SK-N-SH treated with all-trans-retinoic acid at 6 μM for 48 hours (cell line): ENCODE data around the gene FETUB.

ENCODE experiments used
- BACH2 ChIP-seq: fragments of 250-450 bp; sonication (Bioruptor Pico); IDR thresholded peaks from 2 replicates; pipeline ENCODE4 v1.9.0; 2021; ENCODE audit warnings: mild to moderate bottlenecking, borderline replicate concordance
- CSDC2 ChIP-seq: fragments of 250-450 bp; sonication (Bioruptor Pico); IDR thresholded peaks from 2 replicates; pipeline ENCODE4 v1.5.0; 2020; ENCODE audit warnings: mild to moderate bottlenecking, moderate library complexity
- GLIS3 ChIP-seq: fragments of 250-450 bp; sonication (Bioruptor Pico); IDR thresholded peaks from 2 replicates; pipeline ENCODE4 v1.5.0; 2020; ENCODE audit warnings: mild to moderate bottlenecking, moderate library complexity
- PATZ1 ChIP-seq: fragments of 250-450 bp; sonication (Bioruptor Pico); IDR thresholded peaks from 2 replicates; pipeline ENCODE4 v1.8.0; 2020; ENCODE audit warnings: mild to moderate bottlenecking, moderate library complexity, borderline replicate concordance
- RARB ChIP-seq: fragments of 250-450 bp; sonication (Bioruptor Pico); IDR thresholded peaks from 2 replicates; pipeline ENCODE4 v1.8.0; 2021; ENCODE audit warnings: mild to moderate bottlenecking, moderate library complexity
- SNAI2 ChIP-seq: fragments of 250-450 bp; sonication (Bioruptor Pico); IDR thresholded peaks from 2 replicates; pipeline ENCODE4 v1.5.0; 2020; ENCODE audit warnings: mild to moderate bottlenecking, moderate library complexity
- TOX ChIP-seq: fragments of 250-450 bp; sonication (Bioruptor Pico); IDR thresholded peaks from 2 replicates; pipeline ENCODE4 v1.8.0; 2021; ENCODE audit warnings: mild to moderate bottlenecking, moderate library complexity, borderline replicate concordance
- ZFP3 ChIP-seq: fragments of 250-450 bp; sonication (Bioruptor Pico); IDR thresholded peaks from 2 replicates; pipeline ENCODE4 v1.5.0; 2020; ENCODE audit warnings: mild to moderate bottlenecking, moderate library complexity
- ZFP30 ChIP-seq: fragments of 450-650 bp; formaldehyde crosslinking; IDR thresholded peaks from 2 replicates; pipeline ENCODE4 v1.5.0; 2022; ENCODE audit warnings: mild to moderate bottlenecking, moderate library complexity
- ZNF70 ChIP-seq: fragments of 450-650 bp; formaldehyde crosslinking; IDR thresholded peaks from 2 replicates; pipeline ENCODE4 v1.5.0; 2020; ENCODE audit warnings: mild to moderate bottlenecking, moderate library complexity
- TF ChIP-seq, protein P1 (sequence below): fragments of 250-450 bp; sonication (Bioruptor Pico); IDR thresholded peaks from 2 replicates; pipeline ENCODE4 v1.5.1; 2020; ENCODE audit warnings: low read depth, mild to moderate bottlenecking, moderate library complexity
- TF ChIP-seq, protein P2 (sequence below): fragments of 250-450 bp; sonication (Bioruptor Pico); IDR thresholded peaks from 2 replicates; pipeline ENCODE4 v1.5.1; 2021; ENCODE audit warnings: mild to moderate bottlenecking, moderate library complexity
- TF ChIP-seq, protein P3 (sequence below): fragments of 250-450 bp; sonication (Bioruptor Pico); IDR thresholded peaks from 2 replicates; pipeline ENCODE4 v1.5.0; 2020; ENCODE audit warnings: mild to moderate bottlenecking, moderate library complexity

- TF ChIP-seq ZFP3 (CRISPR knock-in tag), result no peak
- TF ChIP-seq CSDC2, result no peak
- TF ChIP-seq, protein P1, sequence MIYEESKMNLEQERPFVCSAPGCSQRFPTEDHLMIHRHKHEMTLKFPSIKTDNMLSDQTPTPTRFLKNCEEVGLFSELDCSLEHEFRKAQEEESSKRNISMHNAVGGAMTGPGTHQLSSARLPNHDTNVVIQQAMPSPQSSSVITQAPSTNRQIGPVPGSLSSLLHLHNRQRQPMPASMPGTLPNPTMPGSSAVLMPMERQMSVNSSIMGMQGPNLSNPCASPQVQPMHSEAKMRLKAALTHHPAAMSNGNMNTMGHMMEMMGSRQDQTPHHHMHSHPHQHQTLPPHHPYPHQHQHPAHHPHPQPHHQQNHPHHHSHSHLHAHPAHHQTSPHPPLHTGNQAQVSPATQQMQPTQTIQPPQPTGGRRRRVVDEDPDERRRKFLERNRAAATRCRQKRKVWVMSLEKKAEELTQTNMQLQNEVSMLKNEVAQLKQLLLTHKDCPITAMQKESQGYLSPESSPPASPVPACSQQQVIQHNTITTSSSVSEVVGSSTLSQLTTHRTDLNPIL, result no peak
- TF ChIP-seq, protein P2, sequence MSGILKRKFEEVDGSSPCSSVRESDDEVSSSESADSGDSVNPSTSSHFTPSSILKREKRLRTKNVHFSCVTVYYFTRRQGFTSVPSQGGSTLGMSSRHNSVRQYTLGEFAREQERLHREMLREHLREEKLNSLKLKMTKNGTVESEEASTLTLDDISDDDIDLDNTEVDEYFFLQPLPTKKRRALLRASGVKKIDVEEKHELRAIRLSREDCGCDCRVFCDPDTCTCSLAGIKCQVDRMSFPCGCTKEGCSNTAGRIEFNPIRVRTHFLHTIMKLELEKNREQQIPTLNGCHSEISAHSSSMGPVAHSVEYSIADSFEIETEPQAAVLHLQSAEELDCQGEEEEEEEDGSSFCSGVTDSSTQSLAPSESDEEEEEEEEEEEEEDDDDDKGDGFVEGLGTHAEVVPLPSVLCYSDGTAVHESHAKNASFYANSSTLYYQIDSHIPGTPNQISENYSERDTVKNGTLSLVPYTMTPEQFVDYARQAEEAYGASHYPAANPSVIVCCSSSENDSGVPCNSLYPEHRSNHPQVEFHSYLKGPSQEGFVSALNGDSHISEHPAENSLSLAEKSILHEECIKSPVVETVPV (CRISPR knock-in tag), result no peak
- TF ChIP-seq ZNF70 (CRISPR knock-in tag), result no peak
- TF ChIP-seq BACH2 (CRISPR knock-in tag), result no peak
- no peak for TF ChIP-seq RARB (CRISPR knock-in tag)
- no peak for TF ChIP-seq TOX (CRISPR knock-in tag)
- no peak for TF ChIP-seq ZFP30 (CRISPR knock-in tag)
- no peak for TF ChIP-seq SNAI2 (CRISPR knock-in tag)
- no peak for TF ChIP-seq GLIS3 (CRISPR knock-in tag)
- no peak for TF ChIP-seq PATZ1 (CRISPR knock-in tag)
- TF ChIP-seq, protein P3, sequence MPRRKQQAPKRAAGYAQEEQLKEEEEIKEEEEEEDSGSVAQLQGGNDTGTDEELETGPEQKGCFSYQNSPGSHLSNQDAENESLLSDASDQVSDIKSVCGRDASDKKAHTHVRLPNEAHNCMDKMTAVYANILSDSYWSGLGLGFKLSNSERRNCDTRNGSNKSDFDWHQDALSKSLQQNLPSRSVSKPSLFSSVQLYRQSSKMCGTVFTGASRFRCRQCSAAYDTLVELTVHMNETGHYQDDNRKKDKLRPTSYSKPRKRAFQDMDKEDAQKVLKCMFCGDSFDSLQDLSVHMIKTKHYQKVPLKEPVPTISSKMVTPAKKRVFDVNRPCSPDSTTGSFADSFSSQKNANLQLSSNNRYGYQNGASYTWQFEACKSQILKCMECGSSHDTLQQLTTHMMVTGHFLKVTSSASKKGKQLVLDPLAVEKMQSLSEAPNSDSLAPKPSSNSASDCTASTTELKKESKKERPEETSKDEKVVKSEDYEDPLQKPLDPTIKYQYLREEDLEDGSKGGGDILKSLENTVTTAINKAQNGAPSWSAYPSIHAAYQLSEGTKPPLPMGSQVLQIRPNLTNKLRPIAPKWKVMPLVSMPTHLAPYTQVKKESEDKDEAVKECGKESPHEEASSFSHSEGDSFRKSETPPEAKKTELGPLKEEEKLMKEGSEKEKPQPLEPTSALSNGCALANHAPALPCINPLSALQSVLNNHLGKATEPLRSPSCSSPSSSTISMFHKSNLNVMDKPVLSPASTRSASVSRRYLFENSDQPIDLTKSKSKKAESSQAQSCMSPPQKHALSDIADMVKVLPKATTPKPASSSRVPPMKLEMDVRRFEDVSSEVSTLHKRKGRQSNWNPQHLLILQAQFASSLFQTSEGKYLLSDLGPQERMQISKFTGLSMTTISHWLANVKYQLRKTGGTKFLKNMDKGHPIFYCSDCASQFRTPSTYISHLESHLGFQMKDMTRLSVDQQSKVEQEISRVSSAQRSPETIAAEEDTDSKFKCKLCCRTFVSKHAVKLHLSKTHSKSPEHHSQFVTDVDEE (CRISPR knock-in tag), result no peak
Measured at GRCh38 chr3:186622651-186623310, 17.4 kb upstream of the FETUB start.
